CD14-positive monocyte (primary cell): Measurements from ENCODE around the gene TNFAIP8L1. TPM values are rescaled to one million over a fixed set of nuclear protein-coding genes. Genes with fewer than 3 reads are reported as not detected.

Experiments
- DNase-seq, 3 donors: peaks; one replicate each; pipeline ENCODE4 v3.0.0-alpha.2; 2011 to 2022
- H2AFZ ChIP-seq: 2 replicates; pipeline ENCODE4 v1.6.0; 2012; ENCODE audit warnings: mild to moderate bottlenecking, low read depth, low read length, inconsistent platforms; ENCODE audit not compliant: insufficient read depth, poor library complexity, severe bottlenecking
- H3K27ac ChIP-seq, 2 donors: 1 replicate in 1 of 2; 2 replicates in 1 of 2; pipeline ENCODE4 v1.5.1; 2012 to 2013; ENCODE audit warnings: low read length in 2 of 2, control low read depth in 1 of 2, inconsistent platforms in 1 of 2, low read depth in 1 of 2, mild to moderate bottlenecking in 1 of 2
- H3K27me3 ChIP-seq, 2 donors: one replicate each; pipeline versions ENCODE4 v1.6.0 to v1.6.1; 2011 to 2013; ENCODE audit warnings: low read length in 2 of 2; ENCODE audit not compliant: control insufficient read depth in 2 of 2, insufficient read depth in 2 of 2
- H3K36me3 ChIP-seq, 2 donors: replicated peaks in 1 of 2; 1 replicate in 1 of 2; 2 replicates in 1 of 2; pipeline versions ENCODE4 v1.5.1 to v1.6.1; 2012 to 2013; ENCODE audit warnings: low read length in 2 of 2, control low read depth in 1 of 2, inconsistent platforms in 1 of 2, mild to moderate bottlenecking in 1 of 2; ENCODE audit not compliant: insufficient read depth in 2 of 2, control insufficient read depth in 1 of 2
- H3K4me1 ChIP-seq, 2 donors: 1 replicate in 1 of 2; 2 replicates in 1 of 2; pipeline versions ENCODE4 v1.5.1 to v1.6.1; 2012 to 2013; ENCODE audit warnings: low read length in 2 of 2, control low read depth in 1 of 2, inconsistent platforms in 1 of 2, mild to moderate bottlenecking in 1 of 2, moderate library complexity in 1 of 2; ENCODE audit not compliant: insufficient read depth in 2 of 2, control insufficient read depth in 1 of 2
- H3K4me2 ChIP-seq: replicated peaks from 2 replicates; pipeline ENCODE3; 2012; ENCODE audit warnings: low read length, moderate library complexity, mild to moderate bottlenecking; ENCODE audit not compliant: poor library complexity, severe bottlenecking; ENCODE audit errors: extremely low read depth
- H3K4me3 ChIP-seq, 3 experiments: fragments of 200-600 bp in 1 of 3; sonication (generic) in 1 of 3; replicated peaks in 1 of 3; 1 replicate in 2 of 3; 2 replicates in 1 of 3; pipeline ENCODE4 v1.5.1; 2011 to 2013; ENCODE audit warnings: low read length in 3 of 3, mild to moderate bottlenecking in 3 of 3, control low read depth in 2 of 3, low read depth in 2 of 3, inconsistent platforms in 1 of 3, moderate library complexity in 1 of 3
- H3K79me2 ChIP-seq: 2 replicates; pipeline ENCODE4 v1.6.0; 2012; ENCODE audit warnings: mild to moderate bottlenecking, control low read depth, inconsistent platforms, low read length, moderate library complexity; ENCODE audit not compliant: insufficient read depth
- H3K9ac ChIP-seq: 2 replicates; pipeline ENCODE4 v1.6.0; 2017; ENCODE audit warnings: low read length, mild to moderate bottlenecking; ENCODE audit not compliant: insufficient read depth, poor library complexity, severe bottlenecking
- H3K9me3 ChIP-seq, 2 donors: replicated peaks in 1 of 2; 1 replicate in 1 of 2; 2 replicates in 1 of 2; pipeline versions ENCODE4 v1.5.1 to v1.6.1; 2012 to 2013; ENCODE audit warnings: low read length in 2 of 2, control low read depth in 1 of 2; ENCODE audit not compliant: control insufficient read depth in 1 of 2, insufficient read depth in 1 of 2
- H4K20me1 ChIP-seq: 2 replicates; pipeline ENCODE4 v1.6.0; 2012; ENCODE audit warnings: mild to moderate bottlenecking, low read length, control low read depth, moderate library complexity; ENCODE audit not compliant: insufficient read depth
- H3K27ac Mint-ChIP-seq, 7 donors: one replicate each; pipeline ENCODE4 v1.8.0; 2020; ENCODE audit warnings: mild to moderate bottlenecking in 7 of 7, mixed read lengths in 7 of 7, moderate library complexity in 6 of 7, inconsistent platforms in 2 of 7
- H3K27me3 Mint-ChIP-seq, 3 donors: one replicate each; pipeline ENCODE4 v1.8.0; 2021 to 2022; ENCODE audit warnings: low read depth in 3 of 3, mild to moderate bottlenecking in 3 of 3, mixed read lengths in 3 of 3, moderate library complexity in 3 of 3, inconsistent platforms in 1 of 3
- H3K36me3 Mint-ChIP-seq, 2 donors: one replicate each; pipeline ENCODE4 v1.8.0; 2020; ENCODE audit warnings: mixed read lengths in 2 of 2, inconsistent platforms in 1 of 2, mild to moderate bottlenecking in 1 of 2
- H3K4me1 Mint-ChIP-seq: one replicate; pipeline ENCODE4 v1.8.0; 2020; ENCODE audit warnings: mild to moderate bottlenecking, mixed read lengths
- H3K4me3 Mint-ChIP-seq, 2 donors: one replicate each; pipeline ENCODE4 v1.8.0; 2020; ENCODE audit warnings: mild to moderate bottlenecking in 2 of 2, mixed read lengths in 2 of 2, moderate library complexity in 1 of 2
- H3K9me3 Mint-ChIP-seq, 7 donors: one replicate each; pipeline ENCODE4 v1.8.0; 2020 to 2022; ENCODE audit warnings: mixed read lengths in 7 of 7, mild to moderate bottlenecking in 6 of 7, moderate library complexity in 6 of 7, inconsistent platforms in 2 of 7
- WGBS: methylation state at CpG from one replicate; pipeline ENCODE4 v1.1.5; 2013; ENCODE audit warnings: missing lambda C conversion rate; ENCODE audit not compliant: insufficient coverage; 5-methylcytosine and 5-hydroxymethylcytosine counted together
- intact Hi-C, 2 donors: fragments of 100-400 bp; cut with micrococcal nuclease; formaldehyde crosslinking; loops; one replicate each; pipeline versions ENCODE4 v1.15.0 to v1.15.1; 2023
- polyA plus RNA-seq, 3 donors: library from polyadenylated mRNA; depleted of rRNA in 1 of 3; unstranded in 2 of 3; stranded (reverse) in 1 of 3; fragments of 300-500 nt in 2 of 3; fragments of >200 nt in 1 of 3; fragmentation: Illumina TruSeq in 2 of 3; gene quantifications; 1 replicate in 2 of 3; 2 replicates in 1 of 3; pipeline ENCODE4 v1.2.3, GENCODE V29; 2012 to 2021
- TF ChIP-seq, protein P1 (sequence below): fragments of 200-600 bp; IDR thresholded peaks from one replicate; pipeline ENCODE4 v1.8.0; 2022; ENCODE audit warnings: antibody characterized with exemption, mild to moderate bottlenecking

Gene TNFAIP8L1
- polyA plus RNA-seq, 3 donors, result 1.8 to 3.9 (median 3.7) TPM

DNA sequence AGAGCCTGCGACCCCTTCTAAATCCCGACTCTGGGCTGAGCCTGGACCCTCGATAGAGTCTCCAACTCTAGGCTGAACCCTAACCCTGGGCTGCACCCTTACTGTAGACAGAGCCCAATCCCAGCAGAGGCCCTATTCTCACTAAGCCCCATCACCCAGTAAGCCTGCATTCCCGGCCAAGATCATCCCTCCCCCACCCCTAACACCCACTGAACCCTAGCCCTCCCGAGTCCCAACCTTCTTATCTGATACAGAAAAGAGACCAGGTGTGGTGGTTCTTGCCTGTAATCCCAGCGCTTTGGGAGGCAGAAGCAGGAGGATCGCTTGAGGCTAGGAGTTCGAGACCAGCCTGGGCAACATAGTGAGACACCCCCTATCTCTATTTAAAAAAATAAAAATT, 2.6 kb upstream of the TNFAIP8L1 start:
- Histone ChIP-seq H3K36me3 (no peaks in the 10 kb centered on the region), H2AFZ (peak overlapping the region; percentile 80), H3K9me3 (no peaks in the 10 kb centered on the region), H3K4me1 (peaks cover 63 to 72% of the 10 kb centered on the region in 2 donors), H3K79me2 (peaks cover 23% of the 10 kb centered on the region), H3K4me3 (peak overlapping the region in 1 of 3 experiments; percentile 65), H3K4me2 (peak overlapping the region; percentile 75), H3K27me3 (no peaks in the 10 kb centered on the region), H3K27ac (no peak overlapping the region), H4K20me1 (peaks cover 6% of the 10 kb centered on the region), H3K9ac (no peak overlapping the region)
- Mint-ChIP-seq H3K27ac (peak overlapping the region in 1 of 7 donors; percentile 30), H3K27me3 (peaks cover 1 to 11% (median 10%) of the 10 kb centered on the region in 3 donors), H3K4me1 (peaks cover 64% of the 10 kb centered on the region), H3K36me3 (peaks cover 0 to 3% of the 10 kb centered on the region in 2 donors), H3K4me3 (no peak overlapping the region), H3K9me3 (no peaks in the 10 kb centered on the region)
- 62% methylated on average over 4 of the region's 8 CpGs for WGBS
- intact Hi-C loops, result loop anchor here (5.0 kb wide), 2 partner anchors 94 to 109 kb away; partner anchors contain the start of gene LRG1 (in 2 of the 2)
- TF ChIP-seq, protein P1, sequence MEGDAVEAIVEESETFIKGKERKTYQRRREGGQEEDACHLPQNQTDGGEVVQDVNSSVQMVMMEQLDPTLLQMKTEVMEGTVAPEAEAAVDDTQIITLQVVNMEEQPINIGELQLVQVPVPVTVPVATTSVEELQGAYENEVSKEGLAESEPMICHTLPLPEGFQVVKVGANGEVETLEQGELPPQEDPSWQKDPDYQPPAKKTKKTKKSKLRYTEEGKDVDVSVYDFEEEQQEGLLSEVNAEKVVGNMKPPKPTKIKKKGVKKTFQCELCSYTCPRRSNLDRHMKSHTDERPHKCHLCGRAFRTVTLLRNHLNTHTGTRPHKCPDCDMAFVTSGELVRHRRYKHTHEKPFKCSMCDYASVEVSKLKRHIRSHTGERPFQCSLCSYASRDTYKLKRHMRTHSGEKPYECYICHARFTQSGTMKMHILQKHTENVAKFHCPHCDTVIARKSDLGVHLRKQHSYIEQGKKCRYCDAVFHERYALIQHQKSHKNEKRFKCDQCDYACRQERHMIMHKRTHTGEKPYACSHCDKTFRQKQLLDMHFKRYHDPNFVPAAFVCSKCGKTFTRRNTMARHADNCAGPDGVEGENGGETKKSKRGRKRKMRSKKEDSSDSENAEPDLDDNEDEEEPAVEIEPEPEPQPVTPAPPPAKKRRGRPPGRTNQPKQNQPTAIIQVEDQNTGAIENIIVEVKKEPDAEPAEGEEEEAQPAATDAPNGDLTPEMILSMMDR, result no peak
- DNase-seq, result no peak

DNA sequence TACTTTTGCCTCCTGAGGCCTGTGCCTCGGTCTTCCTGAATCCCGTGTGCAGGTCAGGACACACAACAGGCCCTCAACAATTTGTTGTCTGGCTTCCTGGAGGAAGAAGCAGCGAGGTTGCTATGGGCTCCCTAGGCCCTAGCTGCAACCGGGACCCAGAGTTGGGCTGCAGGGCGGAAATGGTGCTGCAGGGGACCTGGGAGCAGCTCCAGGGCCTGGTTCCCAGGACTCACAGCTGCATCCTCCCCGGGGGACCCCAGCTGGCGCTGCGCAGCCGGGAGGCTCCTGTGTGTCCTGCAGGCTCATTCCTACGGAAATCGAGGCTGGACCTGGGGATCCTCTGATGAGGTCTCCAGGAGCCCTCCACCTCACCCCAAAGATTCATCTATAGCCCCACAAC, 999 bp upstream of the TNFAIP8L1 start:
- TF ChIP-seq, protein P1, result no peak
- H3K9me3 ChIP-seq, result no peaks in the 10 kb centered on the region
- 45% methylated on average over 11 of the region's 11 CpGs for WGBS
- H3K4me1 ChIP-seq, result peaks cover 63 to 71% of the 10 kb centered on the region in 2 donors
- Mint-ChIP-seq H3K4me3 (no peak overlapping the region), H3K4me1 (peaks cover 60% of the 10 kb centered on the region), H3K9me3 (no peaks in the 10 kb centered on the region), H3K36me3 (peaks cover 0 to 3% of the 10 kb centered on the region in 2 donors), H3K27me3 (peaks cover 0 to 9% (median 5%) of the 10 kb centered on the region in 3 donors), H3K27ac (peak overlapping the region; percentile 42 to 98 (median 96))
- DNase-seq, result no peak
- peak overlapping the region; percentile 88 to 93 for H3K27ac ChIP-seq
- no peaks in the 10 kb centered on the region for H3K36me3 ChIP-seq
- peaks cover 23% of the 10 kb centered on the region for H3K79me2 ChIP-seq
- no peaks in the 10 kb centered on the region for H3K27me3 ChIP-seq
- peak overlapping the region in 2 of 3 experiments; percentile 47 to 69 for H3K4me3 ChIP-seq
- peak overlapping the region; percentile 99 for H3K4me2 ChIP-seq
- intact Hi-C loops, result loop anchor here (5.0 kb wide), 2 partner anchors 96 to 111 kb away; partner anchors contain the start of gene LRG1 (in 2 of the 2)
- H2AFZ ChIP-seq, result peak overlapping the region; percentile 6
- H4K20me1 ChIP-seq, result peaks cover 8% of the 10 kb centered on the region
- peak overlapping the region; percentile 69 for H3K9ac ChIP-seq
